Skeletal muscle tissue (tissue), 4 donors: ENCODE results near the gene TMOD1. TPM values are rescaled to one million over a fixed set of nuclear protein-coding genes. Genes with fewer than 3 reads are reported as not detected.
"Not testable (repeated sequence)": the region's sequence is repeated elsewhere in the genome, so short reads cannot be mapped to it uniquely, and the experiment has no call there.

Experiments used
- H3K27ac ChIP-seq: one replicate; pipeline ENCODE4 v1.7.0; 2013; ENCODE audit warnings: mild to moderate bottlenecking, low read depth, low read length, inconsistent platforms
- H3K27me3 ChIP-seq, 3 donors: one replicate each; pipeline ENCODE4 v1.7.0; 2013; ENCODE audit warnings: low read length in 3 of 3; ENCODE audit not compliant: control insufficient read depth in 3 of 3, insufficient read depth in 3 of 3
- H3K36me3 ChIP-seq, 3 donors: one replicate each; pipeline ENCODE4 v1.7.0; 2013; ENCODE audit warnings: low read length in 3 of 3; ENCODE audit not compliant: control insufficient read depth in 3 of 3, insufficient read depth in 3 of 3
- H3K4me1 ChIP-seq, 3 donors: one replicate each; pipeline ENCODE4 v1.7.0; 2013; ENCODE audit warnings: low read length in 3 of 3, mild to moderate bottlenecking in 3 of 3; ENCODE audit not compliant: control insufficient read depth in 3 of 3, insufficient read depth in 3 of 3
- H3K4me3 ChIP-seq, 3 donors: one replicate each; pipeline ENCODE4 v1.7.0; 2013; ENCODE audit warnings: low read length in 3 of 3
- H3K9ac ChIP-seq, 3 donors: one replicate each; pipeline ENCODE4 v1.7.0; 2013; ENCODE audit warnings: low read length in 3 of 3, mild to moderate bottlenecking in 3 of 3, moderate library complexity in 2 of 3, low read depth in 1 of 3
- H3K9me3 ChIP-seq, 3 donors: one replicate each; pipeline ENCODE4 v1.7.0; 2013; ENCODE audit warnings: low read length in 3 of 3; ENCODE audit not compliant: control insufficient read depth in 3 of 3
- total RNA-seq: library from RNA; depleted of rRNA; stranded (reverse); fragments of >200 nt; gene quantifications from one replicate; pipeline ENCODE4 v1.2.3, GENCODE V29; 2014
- donor health status: Osteomylitis.

The TMOD1 gene
- total RNA-seq, result 45.9 TPM

DNA sequence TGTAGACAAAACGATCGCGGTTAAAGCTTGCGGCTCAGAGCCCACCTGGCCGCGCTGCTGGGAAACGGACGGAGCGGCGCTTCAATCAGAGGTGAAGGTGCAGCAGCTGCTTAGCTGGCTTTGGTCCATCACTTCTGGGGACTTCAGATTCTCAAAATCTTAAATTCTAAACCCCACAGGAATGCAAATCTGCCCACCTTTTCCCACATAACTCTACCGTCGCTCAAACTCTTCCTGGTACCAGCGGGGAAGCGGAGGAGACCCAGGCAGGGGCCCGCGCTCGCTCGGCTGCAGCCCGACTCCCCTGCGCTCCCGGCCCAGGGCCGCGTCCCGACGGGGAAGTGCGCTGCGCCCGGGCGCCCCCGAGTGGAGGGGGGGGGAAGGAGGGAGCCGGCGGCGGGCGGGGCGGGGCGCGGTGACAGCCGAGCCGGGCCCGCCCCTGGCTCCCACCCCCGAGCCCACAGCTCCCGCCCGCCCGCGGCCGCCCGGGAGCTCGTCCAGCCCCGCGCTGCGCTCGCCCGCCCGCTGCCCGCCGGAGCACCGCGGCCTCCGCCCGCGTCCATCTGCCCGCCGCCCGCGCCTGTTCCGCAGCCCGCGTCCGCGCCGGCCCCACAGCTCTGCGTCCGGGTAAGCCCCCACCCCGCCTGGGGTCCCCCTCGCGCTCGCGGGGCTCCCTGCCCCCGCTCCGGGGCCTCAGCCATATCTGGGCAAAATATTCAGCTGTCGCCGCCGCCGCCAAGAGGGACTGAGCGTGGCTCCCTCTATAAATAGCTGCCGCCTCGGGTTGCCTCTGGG, at the start of gene TMOD1:
TSS of gene TMOD1 (plus strand) at position 490 of the 795 bp plus-strand sequence. CDS start 22,523 bp downstream, outside the sequence.
- peak within 1 kb of the TSS; percentile 89 to 98 (median 92) for H3K9ac ChIP-seq
- no peaks in the 10 kb centered on the region for H3K27me3 ChIP-seq
- peak within 1 kb of the TSS; percentile 82 to 92 (median 87) for H3K4me3 ChIP-seq
- H3K36me3 ChIP-seq, result peaks cover 0 to 2% (median under 1%) of the 10 kb centered on the region in 3 donors
- peak within 1 kb of the TSS; percentile 95 for H3K27ac ChIP-seq
- no peaks in the 10 kb centered on the region for H3K9me3 ChIP-seq
- H3K4me1 ChIP-seq, result peaks cover 34 to 46% (median 41%) of the 10 kb centered on the region in 3 donors

GRCh38 chr9:97453573-97453972, 47.9 kb upstream of the TMOD1 start:
- H3K4me3 ChIP-seq, H3K9ac ChIP-seq, H3K27me3 ChIP-seq, H3K9me3 ChIP-seq, H3K36me3 ChIP-seq, H3K27ac ChIP-seq, H3K4me1 ChIP-seq: not testable (repeated sequence)

GRCh38 chr9:97456841-97457240, 44.6 kb upstream of the TMOD1 start:
- not testable (repeated sequence) for H3K27ac ChIP-seq, H3K9me3 ChIP-seq, H3K4me3 ChIP-seq, H3K4me1 ChIP-seq, H3K9ac ChIP-seq, H3K27me3 ChIP-seq, H3K36me3 ChIP-seq

- Histone ChIP-seq H3K4me3 (no peak overlapping the region), H3K4me1 (no peaks in the 10 kb centered on the region), H3K9me3 (no peaks in the 10 kb centered on the region), H3K9ac (no peak overlapping the region), H3K27me3 (no peaks in the 10 kb centered on the region), H3K27ac (no peak overlapping the region), H3K36me3 (peaks cover 0 to 4% (median 0%) of the 10 kb centered on the region in 3 donors)
Observed at GRCh38 chr9:97459326-97459725, 42.1 kb upstream of the TMOD1 start.

GRCh38 chr9:97462159-97462558, 39.3 kb upstream of the TMOD1 start:
- Histone ChIP-seq H3K27me3 (no peaks in the 10 kb centered on the region), H3K27ac (no peak overlapping the region), H3K9me3 (no peaks in the 10 kb centered on the region), H3K9ac (no peak overlapping the region), H3K4me3 (no peak overlapping the region), H3K4me1 (no peaks in the 10 kb centered on the region), H3K36me3 (peaks cover 0 to 8% (median 3%) of the 10 kb centered on the region in 3 donors)

DNA sequence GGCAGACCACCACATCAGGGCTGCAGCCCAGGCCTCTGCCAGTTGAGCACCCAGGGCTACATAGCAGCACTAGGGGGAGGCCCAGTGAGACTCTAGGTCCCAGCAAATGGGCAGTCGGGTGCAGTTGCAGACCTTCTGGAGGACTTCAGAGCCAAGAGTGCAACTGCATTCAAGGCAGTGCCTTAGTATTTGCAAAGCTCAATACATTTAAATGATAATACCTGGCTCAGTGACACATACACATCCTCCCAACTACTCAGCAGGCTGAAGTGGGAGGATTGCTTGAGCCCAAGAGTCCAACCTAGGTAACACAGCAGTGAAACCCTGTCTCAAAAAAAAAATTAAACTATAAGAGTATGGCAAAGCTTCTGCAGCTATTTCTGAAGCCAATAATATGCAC, 38.6 kb upstream of the TMOD1 start:
- no peaks in the 10 kb centered on the region for H3K9me3 ChIP-seq

GRCh38 chr9:97468658-97469448, 32.6 kb upstream of the TMOD1 start:
- H3K36me3 ChIP-seq, result peaks cover 0 to 10% (median 3%) of the 10 kb centered on the region in 3 donors
- peaks cover 15 to 24% (median 15%) of the 10 kb centered on the region in 3 donors for H3K4me1 ChIP-seq

More for the DNA sequence above, 38.6 kb upstream of the TMOD1 start:
- no peaks in the 10 kb centered on the region for H3K4me1 ChIP-seq
- peaks cover 0 to 8% (median 3%) of the 10 kb centered on the region in 3 donors for H3K36me3 ChIP-seq
- no peaks in the 10 kb centered on the region for H3K27me3 ChIP-seq
- no peak overlapping the region for H3K4me3 ChIP-seq
- H3K9ac ChIP-seq, result no peak overlapping the region
- H3K27ac ChIP-seq, result no peak overlapping the region

DNA sequence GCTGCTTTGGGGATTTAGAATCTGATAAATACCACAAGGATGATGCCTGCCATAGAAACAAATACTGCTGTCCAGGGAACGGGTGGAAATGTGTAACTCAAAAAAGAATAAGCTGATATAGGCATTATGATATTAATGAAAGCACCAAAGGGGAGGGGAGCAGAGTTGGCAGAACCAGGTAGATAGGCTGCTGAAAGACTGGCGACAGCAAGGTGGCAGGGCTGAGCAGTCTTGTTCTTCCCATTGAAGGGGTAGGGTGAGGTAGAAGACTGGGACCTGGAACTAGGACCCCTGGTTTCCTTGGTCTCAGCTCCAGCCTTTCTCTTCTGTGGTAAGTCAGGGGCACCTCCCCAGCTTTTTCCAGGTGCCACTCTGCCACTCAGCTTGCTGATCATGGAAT, 31.4 kb upstream of the TMOD1 start:
- H3K9ac ChIP-seq, result no peak overlapping the region
- no peak overlapping the region for H3K4me3 ChIP-seq
- no peaks in the 10 kb centered on the region for H3K9me3 ChIP-seq
- no peaks in the 10 kb centered on the region for H3K27me3 ChIP-seq
- H3K36me3 ChIP-seq, result peaks cover 0 to 10% (median 3%) of the 10 kb centered on the region in 3 donors
- peaks cover 15 to 31% (median 21%) of the 10 kb centered on the region in 3 donors for H3K4me1 ChIP-seq
- H3K27ac ChIP-seq, result peak overlapping the region; percentile 38

More at GRCh38 chr9:97468658-97469448, 32.6 kb upstream of the TMOD1 start:
- no peaks in the 10 kb centered on the region for H3K27me3 ChIP-seq
- no peaks in the 10 kb centered on the region for H3K9me3 ChIP-seq
- H3K9ac ChIP-seq, result peak overlapping the region; percentile 9 to 60 (median 33)
- peak overlapping the region; percentile 38 for H3K27ac ChIP-seq
- no peak overlapping the region for H3K4me3 ChIP-seq

DNA sequence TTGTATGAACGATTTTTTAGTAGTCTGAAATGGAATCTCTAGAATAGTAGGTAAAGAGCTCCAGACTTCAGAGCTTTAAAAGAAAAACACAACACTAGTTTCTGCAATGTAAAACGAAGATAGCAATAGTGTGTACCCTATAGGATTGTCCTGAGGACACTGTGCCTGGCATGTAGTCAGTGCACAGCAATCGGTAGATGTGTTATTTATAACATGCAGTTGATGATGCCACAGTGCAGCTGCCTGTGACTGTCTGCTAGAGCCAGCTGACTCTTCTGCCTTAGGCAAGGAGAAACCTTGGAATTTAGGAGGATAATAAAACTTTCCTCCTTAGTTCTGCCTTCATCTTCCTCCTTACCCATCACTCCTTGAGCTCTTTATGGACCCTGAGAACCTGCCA, 27.7 kb upstream of the TMOD1 start:
- no peaks in the 10 kb centered on the region for H3K27me3 ChIP-seq
- no peak overlapping the region for H3K4me3 ChIP-seq
- H3K9ac ChIP-seq, result peak overlapping the region; percentile 0 to 13 (median 9)
- no peaks in the 10 kb centered on the region for H3K9me3 ChIP-seq
- peak overlapping the region; percentile 73 for H3K27ac ChIP-seq
- H3K4me1 ChIP-seq, result peaks cover 12 to 26% (median 16%) of the 10 kb centered on the region in 3 donors
- peaks cover 0 to 8% (median 0%) of the 10 kb centered on the region in 3 donors for H3K36me3 ChIP-seq
